Trophoblast cell (in vitro differentiated cells and primary cell): ENCODE measurements around the gene OTOG.

ENCODE experiments used
- DNase-seq, 2 donors: peaks; one replicate each; pipeline ENCODE4 v3.0.0-alpha.2; 2016
- H2AFZ ChIP-seq: 2 replicates; pipeline ENCODE4 v1.6.1; 2013; ENCODE audit warnings: low read length, moderate library complexity, mild to moderate bottlenecking; ENCODE audit not compliant: insufficient read depth, poor library complexity
- H2AK5ac ChIP-seq: 2 replicates; pipeline ENCODE4 v1.6.1; 2013; ENCODE audit warnings: mild to moderate bottlenecking, low read length
- H2BK120ac ChIP-seq: 2 replicates; pipeline ENCODE4 v1.6.1; 2013; ENCODE audit warnings: low read length, mild to moderate bottlenecking, moderate library complexity; ENCODE audit not compliant: insufficient read depth, poor library complexity
- H2BK12ac ChIP-seq: 2 replicates; pipeline ENCODE4 v1.6.1; 2013; ENCODE audit warnings: mild to moderate bottlenecking, low read length, moderate library complexity
- H2BK5ac ChIP-seq: 2 replicates; pipeline ENCODE4 v1.6.1; 2013; ENCODE audit warnings: low read length, low read depth, moderate library complexity, mild to moderate bottlenecking; ENCODE audit not compliant: poor library complexity
- H3K14ac ChIP-seq: 2 replicates; pipeline ENCODE4 v1.6.1; 2013; ENCODE audit warnings: mild to moderate bottlenecking, low read length
- H3K18ac ChIP-seq: 2 replicates; pipeline ENCODE4 v1.6.1; 2013; ENCODE audit warnings: mild to moderate bottlenecking, low read length
- H3K23ac ChIP-seq: 2 replicates; pipeline ENCODE4 v1.6.1; 2013; ENCODE audit warnings: low read length
- H3K27ac ChIP-seq: 2 replicates; pipeline ENCODE4 v1.5.1; 2013; ENCODE audit warnings: low read depth, mild to moderate bottlenecking, inconsistent platforms, low read length, moderate library complexity
- H3K27me3 ChIP-seq: 2 replicates; pipeline ENCODE4 v1.6.1; 2013; ENCODE audit warnings: inconsistent platforms, mild to moderate bottlenecking, low read length, moderate library complexity; ENCODE audit not compliant: insufficient read depth
- H3K36me3 ChIP-seq, 2 experiments: 1 replicate in 1 of 2; 2 replicates in 1 of 2; pipeline ENCODE4 v1.6.1; 2013; ENCODE audit warnings: low read length in 2 of 2, mild to moderate bottlenecking in 2 of 2, moderate library complexity in 1 of 2; ENCODE audit not compliant: insufficient read depth in 2 of 2, control insufficient read depth in 1 of 2
- H3K4ac ChIP-seq: 2 replicates; pipeline ENCODE4 v1.6.1; 2013; ENCODE audit warnings: low read depth, mild to moderate bottlenecking, low read length, moderate library complexity
- H3K4me1 ChIP-seq, 2 experiments: 1 replicate in 1 of 2; 2 replicates in 1 of 2; pipeline ENCODE4 v1.6.1; 2013; ENCODE audit warnings: low read length in 2 of 2, mild to moderate bottlenecking in 2 of 2, moderate library complexity in 1 of 2; ENCODE audit not compliant: insufficient read depth in 2 of 2, control insufficient read depth in 1 of 2
- H3K4me2 ChIP-seq: 2 replicates; pipeline ENCODE4 v1.6.1; 2013; ENCODE audit warnings: inconsistent platforms, mild to moderate bottlenecking, low read length, moderate library complexity
- H3K4me3 ChIP-seq: 2 replicates; pipeline ENCODE4 v1.5.1; 2013; ENCODE audit warnings: mild to moderate bottlenecking, low read depth, low read length, inconsistent platforms
- H3K79me1 ChIP-seq: one replicate; pipeline ENCODE4 v1.6.1; 2013; ENCODE audit warnings: low read length
- H3K79me2 ChIP-seq: 2 replicates; pipeline ENCODE4 v1.6.1; 2013; ENCODE audit warnings: low read length, mild to moderate bottlenecking; ENCODE audit not compliant: control insufficient read depth, insufficient read depth, poor library complexity
- H3K9ac ChIP-seq: 2 replicates; pipeline ENCODE4 v1.6.1; 2013; ENCODE audit warnings: mild to moderate bottlenecking, low read length
- H3K9me3 ChIP-seq: 2 replicates; pipeline ENCODE4 v1.6.1; 2013; ENCODE audit warnings: low read depth, mild to moderate bottlenecking, control low read depth, inconsistent platforms, low read length; ENCODE audit not compliant: insufficient read depth
- H4K12ac ChIP-seq: 2 replicates; pipeline ENCODE4 v1.6.1; 2013; ENCODE audit warnings: low read depth, mild to moderate bottlenecking, low read length, moderate library complexity
- H4K8ac ChIP-seq: 2 replicates; pipeline ENCODE4 v1.6.1; 2013; ENCODE audit warnings: low read depth, mild to moderate bottlenecking, low read length, moderate library complexity
- H4K91ac ChIP-seq: one replicate; pipeline ENCODE4 v1.6.1; 2013; ENCODE audit warnings: low read depth, mild to moderate bottlenecking, low read length, moderate library complexity
- WGBS: extraction: QIAGEN DNeasy Blood & Tissue Kit; methylation state at CpG from one replicate; pipeline ENCODE4 v1.1.7; 2013; ENCODE audit warnings: missing lambda C conversion rate; ENCODE audit not compliant: insufficient read length, insufficient coverage; ENCODE audit errors: extremely low coverage; 5-methylcytosine and 5-hydroxymethylcytosine counted together

OTOG gene

DNA sequence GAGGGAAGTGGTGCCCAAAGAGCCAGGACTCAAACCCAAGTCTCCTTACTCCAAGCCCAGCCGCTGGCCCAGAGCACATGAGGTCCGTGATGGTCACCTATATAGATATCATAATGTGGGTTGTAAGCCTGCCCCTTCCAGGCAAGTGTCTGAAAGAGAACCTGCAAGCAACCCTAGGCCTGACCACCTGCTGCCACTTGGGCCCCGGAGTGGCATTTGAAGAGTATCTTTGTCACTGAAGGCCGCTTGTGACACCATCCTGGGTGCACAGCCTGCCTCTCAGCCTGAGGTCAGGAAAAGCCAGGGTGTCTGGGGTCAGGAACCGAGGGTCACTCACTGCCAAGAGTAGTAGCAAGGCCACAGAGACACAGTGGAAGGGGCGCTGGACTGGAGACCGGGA, 32.4 kb downstream of the OTOG start:
- Histone ChIP-seq H3K4ac (no peak overlapping the region), H2BK12ac (no peak overlapping the region), H2AK5ac (no peak overlapping the region), H3K79me1 (no peaks in the 10 kb centered on the region), H3K23ac (no peak overlapping the region), H3K14ac (no peak overlapping the region), H2BK120ac (no peak overlapping the region), H3K9ac (no peak overlapping the region), H3K79me2 (no peaks in the 10 kb centered on the region), H3K18ac (no peak overlapping the region), H3K9me3 (peaks cover 6% of the 10 kb centered on the region), H3K4me1 (peaks cover 0 to 2% of the 10 kb centered on the region in 2 experiments), H3K27me3 (no peaks in the 10 kb centered on the region), H3K4me2 (no peak overlapping the region), H3K4me3 (no peak overlapping the region), H4K91ac (no peak overlapping the region), H4K12ac (no peak overlapping the region), H2AFZ (no peak overlapping the region), H2BK5ac (no peak overlapping the region), H3K36me3 (no peaks in the 10 kb centered on the region), H3K27ac (no peak overlapping the region), H4K8ac (no peak overlapping the region)
- no peak for DNase-seq
- no CpG with 5 or more reads among the region's 7 CpGs for whole genome bisulfite sequencing

DNA sequence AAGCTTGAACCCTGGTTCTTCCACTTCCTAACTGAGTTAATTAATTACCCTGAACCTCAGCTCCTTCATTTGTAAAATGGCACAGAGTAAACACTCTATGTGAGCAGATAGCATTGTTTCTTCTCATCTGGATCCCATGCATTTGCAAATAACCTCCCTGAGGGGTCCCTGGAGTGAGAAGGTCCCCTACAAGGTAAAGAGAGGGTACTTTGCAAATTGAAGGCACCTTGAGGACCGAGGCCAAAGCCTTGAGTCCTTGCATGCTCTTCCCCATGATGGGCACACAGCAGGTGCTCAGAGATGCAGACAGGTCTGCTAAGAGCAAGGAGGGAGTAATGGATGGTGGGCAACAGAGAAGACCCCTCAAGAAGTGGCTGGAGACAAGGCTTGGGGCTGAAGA, 33.2 kb downstream of the OTOG start:
- H3K9ac ChIP-seq = no peak overlapping the region
- peaks cover 0 to 2% of the 10 kb centered on the region in 2 experiments for H3K4me1 ChIP-seq
- H3K23ac ChIP-seq = no peak overlapping the region
- H2AK5ac ChIP-seq = no peak overlapping the region
- H3K27ac ChIP-seq = no peak overlapping the region
- H4K91ac ChIP-seq = no peak overlapping the region
- no peak overlapping the region for H4K8ac ChIP-seq
- WGBS = no CpG with 5 or more reads among the region's 1 CpG
- H3K18ac ChIP-seq = no peak overlapping the region
- H3K27me3 ChIP-seq = no peaks in the 10 kb centered on the region
- H3K4ac ChIP-seq = no peak overlapping the region
- no peak overlapping the region for H4K12ac ChIP-seq
- H3K79me2 ChIP-seq = no peaks in the 10 kb centered on the region
- H3K4me3 ChIP-seq = no peak overlapping the region
- no peak overlapping the region for H3K4me2 ChIP-seq
- no peak overlapping the region for H2BK12ac ChIP-seq
- no peak overlapping the region for H2AFZ ChIP-seq
- no peak for DNase-seq
- no peaks in the 10 kb centered on the region for H3K79me1 ChIP-seq
- H2BK5ac ChIP-seq = no peak overlapping the region
- no peaks in the 10 kb centered on the region for H3K36me3 ChIP-seq
- H2BK120ac ChIP-seq = no peak overlapping the region
- H3K9me3 ChIP-seq = peaks cover 6% of the 10 kb centered on the region
- H3K14ac ChIP-seq = no peak overlapping the region

DNA sequence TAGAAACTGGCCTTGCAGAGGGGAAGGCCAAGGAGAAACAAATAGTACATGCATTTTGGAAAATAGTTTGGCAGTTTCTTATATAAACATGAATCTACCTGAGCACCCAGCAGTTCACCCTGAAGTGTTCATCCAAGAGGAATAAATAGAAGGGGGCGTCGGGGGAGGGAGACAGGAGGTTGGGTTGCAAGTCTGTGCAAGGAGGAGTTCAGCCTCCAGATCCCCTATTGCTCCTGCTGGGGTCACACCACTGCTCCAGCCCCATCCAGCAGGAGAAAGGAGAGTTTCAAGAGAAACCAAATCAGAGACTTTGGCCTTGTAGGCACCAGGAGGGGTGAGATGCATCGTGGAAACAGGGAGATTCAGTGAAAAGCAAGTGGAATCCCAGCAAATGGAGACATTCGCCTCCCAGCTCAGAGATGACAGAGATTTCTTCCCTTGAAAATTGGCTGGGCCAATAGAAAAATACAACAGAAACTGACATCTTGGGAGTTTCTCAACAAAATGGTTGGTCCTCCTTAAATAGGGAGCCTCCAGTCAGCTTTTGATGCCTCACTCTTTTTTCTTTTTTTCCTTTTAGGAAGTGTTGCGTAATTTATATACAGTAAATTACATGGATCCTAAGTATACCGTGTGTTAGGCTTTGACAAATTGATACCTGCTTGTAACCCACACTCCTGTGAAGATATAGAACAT, 34.1 kb downstream of the OTOG start:
- H2AFZ ChIP-seq = no peak overlapping the region
- H3K27me3 ChIP-seq = no peaks in the 10 kb centered on the region
- H3K23ac ChIP-seq = no peak overlapping the region
- no peak for DNase-seq
- H2AK5ac ChIP-seq = no peak overlapping the region
- no peak overlapping the region for H3K18ac ChIP-seq
- H3K4ac ChIP-seq = no peak overlapping the region
- no peak overlapping the region for H4K8ac ChIP-seq
- H3K14ac ChIP-seq = no peak overlapping the region
- H3K4me3 ChIP-seq = no peak overlapping the region
- peaks cover 0 to 2% of the 10 kb centered on the region in 2 experiments for H3K4me1 ChIP-seq
- no peak overlapping the region for H3K4me2 ChIP-seq
- H3K79me2 ChIP-seq = no peaks in the 10 kb centered on the region
- H3K79me1 ChIP-seq = no peaks in the 10 kb centered on the region
- no peak overlapping the region for H3K27ac ChIP-seq
- no peaks in the 10 kb centered on the region for H3K36me3 ChIP-seq
- WGBS = no CpG with 5 or more reads among the region's 6 CpGs
- H2BK5ac ChIP-seq = no peak overlapping the region
- no peak overlapping the region for H2BK120ac ChIP-seq
- H2BK12ac ChIP-seq = no peak overlapping the region
- no peak overlapping the region for H3K9ac ChIP-seq
- H4K91ac ChIP-seq = no peak overlapping the region
- no peak overlapping the region for H4K12ac ChIP-seq
- peaks cover 3% of the 10 kb centered on the region for H3K9me3 ChIP-seq

DNA sequence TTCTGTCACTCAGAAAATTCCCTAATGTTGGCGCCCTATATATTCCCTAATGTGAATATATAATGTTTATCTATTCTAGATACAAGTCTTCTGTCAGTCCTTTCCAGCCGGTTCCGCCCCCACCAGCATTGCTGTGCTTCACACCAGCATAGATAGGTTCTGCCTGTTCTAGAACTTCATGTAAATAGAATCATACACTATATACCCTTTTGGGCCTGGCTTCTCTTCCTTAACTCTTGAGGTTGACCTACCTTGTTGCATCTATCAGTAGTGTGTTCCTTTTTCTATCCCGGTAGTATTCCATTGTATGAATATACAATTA, 34.6 kb downstream of the OTOG start:
- H3K36me3 ChIP-seq = no peaks in the 10 kb centered on the region
- H4K12ac ChIP-seq = no peak overlapping the region
- no peak overlapping the region for H3K9ac ChIP-seq
- H3K4me2 ChIP-seq = no peak overlapping the region
- H3K79me1 ChIP-seq = no peaks in the 10 kb centered on the region
- no peaks in the 10 kb centered on the region for H3K27me3 ChIP-seq
- no peak overlapping the region for H3K23ac ChIP-seq
- H3K14ac ChIP-seq = no peak overlapping the region
- H2BK5ac ChIP-seq = no peak overlapping the region
- peaks cover 3% of the 10 kb centered on the region for H3K9me3 ChIP-seq
- H2AFZ ChIP-seq = no peak overlapping the region
- no peak overlapping the region for H3K27ac ChIP-seq
- WGBS = no CpG with 5 or more reads among the region's 4 CpGs
- H3K4ac ChIP-seq = no peak overlapping the region
- no peaks in the 10 kb centered on the region for H3K79me2 ChIP-seq
- H3K4me3 ChIP-seq = no peak overlapping the region
- H4K91ac ChIP-seq = no peak overlapping the region
- H3K4me1 ChIP-seq = peaks cover 0 to 2% of the 10 kb centered on the region in 2 experiments
- no peak overlapping the region for H4K8ac ChIP-seq
- H2BK12ac ChIP-seq = no peak overlapping the region
- H3K18ac ChIP-seq = no peak overlapping the region
- H2AK5ac ChIP-seq = no peak overlapping the region
- no peak for DNase-seq
- no peak overlapping the region for H2BK120ac ChIP-seq
